HL-60/S4 treated with phorbol 12-myristate 13-acetate at 8.2 ng/mL for 4 days and 3 days (cell line): Measurements from ENCODE around the gene SELENOK.

Source experiments
- in situ Hi-C: fragments of 300-500 bp; cut with MboI; formaldehyde crosslinking; loops from 2 replicates; pipeline ENCODE4 v1.15.0; 2022; ENCODE audit warnings: low sequenced_read_pairs

Gene SELENOK

GRCh38 chr3:53884623-53885022 is 7.0 kb downstream of the SELENOK start:
- in situ Hi-C loops, result no loop called here

GRCh38 chr3:53883008-53883407 is 8.7 kb downstream of the SELENOK start:
- in situ Hi-C loops, result no loop called here

- in situ Hi-C loops, result no loop called here
Measured at GRCh38 chr3:53881691-53882593, 9.7 kb downstream of the SELENOK start, which contains the start of gene ACTR8. Gene ACTR8, minus strand, starts transcription at chr3:53882152. Its CDS starts 51 bp downstream, at chr3:53882101.

- in situ Hi-C loops, result no loop called here
Measured at GRCh38 chr3:53880396-53881345, 11.0 kb downstream of the SELENOK start.

- in situ Hi-C loops, result no loop called here
Measured at GRCh38 chr3:53865732-53866499, 25.7 kb downstream of the SELENOK start.

GRCh38 chr3:53863145-53863544 is 28.5 kb downstream of the SELENOK start:
- in situ Hi-C loops, result no loop called here

- in situ Hi-C loops, result no loop called here
Measured at GRCh38 chr3:53862241-53862640, 29.4 kb downstream of the SELENOK start.

GRCh38 chr3:53860196-53860595 is 31.5 kb downstream of the SELENOK start:
- in situ Hi-C loops, result no loop called here

- in situ Hi-C loops, result no loop called here
Measured at GRCh38 chr3:53859178-53859577, 32.5 kb downstream of the SELENOK start.

- in situ Hi-C loops, result no loop called here
Measured at GRCh38 chr3:53858096-53858741, 33.4 kb downstream of the SELENOK start.

GRCh38 chr3:53856964-53857363 is 34.7 kb downstream of the SELENOK start:
- in situ Hi-C loops, result no loop called here

GRCh38 chr3:53850895-53851294 is 40.8 kb downstream of the SELENOK start:
- in situ Hi-C loops, result no loop called here

GRCh38 chr3:53849916-53850315 is 41.7 kb downstream of the SELENOK start:
- in situ Hi-C loops, result no loop called here

GRCh38 chr3:53846851-53847155 is 44.9 kb downstream of the SELENOK start:
- in situ Hi-C loops, result no loop called here

GRCh38 chr3:53846134-53846850 is 45.4 kb downstream of the SELENOK start, which contains the start of the genes CHDH and IL17RB:
Gene CHDH, minus strand, starts transcription at chr3:53846419. Its CDS starts 22,411 bp downstream, at chr3:53824008.
Gene IL17RB, plus strand, starts transcription at chr3:53846568. Its CDS starts 21 bp downstream, at chr3:53846589.
- in situ Hi-C loops, result no loop called here

GRCh38 chr3:53845881-53846133 is 45.9 kb downstream of the SELENOK start:
- in situ Hi-C loops, result no loop called here

GRCh38 chr3:53845103-53845880 is 46.4 kb downstream of the SELENOK start:
- in situ Hi-C loops, result no loop called here

- in situ Hi-C loops, result no loop called here
Measured at GRCh38 chr3:53844262-53845102, 47.2 kb downstream of the SELENOK start.
